HG03060 (cell line): ENCODE results near the gene CASP5.
"Not testable (repeated sequence)": the region's sequence is repeated elsewhere in the genome, so short reads cannot be mapped to it uniquely, and the experiment has no call there.

Source experiments
- ATAC-seq: cut with Tn5 transposase; IDR thresholded peaks from one replicate; pipeline ENCODE4 v1.9.1; 2021; ENCODE audit warnings: low read depth, moderate number of reproducible peaks; ENCODE audit not compliant: unreplicated experiment

CASP5 gene

GRCh38 chr11:105034388-105034787 lies 11.4 kb upstream of the CASP5 start:
- ATAC-seq = not testable (repeated sequence)

- no peak for ATAC-seq
Measured at GRCh38 chr11:105033781-105034180, 10.8 kb upstream of the CASP5 start.

- ATAC-seq = no peak
Measured at GRCh38 chr11:105033343-105033742, 10.4 kb upstream of the CASP5 start.

GRCh38 chr11:105032495-105032894 lies 9.5 kb upstream of the CASP5 start:
- ATAC-seq = no peak

- no peak for ATAC-seq
Measured at GRCh38 chr11:105027678-105028077, 4.7 kb upstream of the CASP5 start.

- ATAC-seq = no peak
Measured at GRCh38 chr11:105024394-105024793, 1.4 kb upstream of the CASP5 start.

- ATAC-seq = no peak
Measured at GRCh38 chr11:105022527-105022926, 441 bp downstream of the CASP5 start.

GRCh38 chr11:105007463-105007862 lies 15.5 kb downstream of the CASP5 start:
- no peak for ATAC-seq

- ATAC-seq = no peak
Measured at GRCh38 chr11:105005451-105005845, 17.5 kb downstream of the CASP5 start.

- no peak for ATAC-seq
Measured at GRCh38 chr11:105004021-105004420, 18.9 kb downstream of the CASP5 start.

- ATAC-seq = no peak
Measured at GRCh38 chr11:105003151-105003550, 19.8 kb downstream of the CASP5 start.

- peak; percentile 86 for ATAC-seq
Measured at GRCh38 chr11:105000797-105001196, 22.2 kb downstream of the CASP5 start.

GRCh38 chr11:105000167-105000566 lies 22.8 kb downstream of the CASP5 start:
- no peak for ATAC-seq

GRCh38 chr11:104999721-105000120 lies 23.2 kb downstream of the CASP5 start:
- no peak for ATAC-seq

- ATAC-seq = no peak
Measured at GRCh38 chr11:104997288-104997687, 25.7 kb downstream of the CASP5 start.

- no peak for ATAC-seq
Measured at GRCh38 chr11:104995001-104995408, 28.0 kb downstream of the CASP5 start.

GRCh38 chr11:104992781-104993180 lies 30.2 kb downstream of the CASP5 start:
- no peak for ATAC-seq

GRCh38 chr11:104991994-104992393 lies 31.0 kb downstream of the CASP5 start:
- no peak for ATAC-seq

- ATAC-seq = no peak
Measured at GRCh38 chr11:104984808-104985207, 38.2 kb downstream of the CASP5 start.

- no peak for ATAC-seq
Measured at GRCh38 chr11:104979839-104980238, 43.1 kb downstream of the CASP5 start.

GRCh38 chr11:104973616-104974015 lies 49.4 kb downstream of the CASP5 start:
- ATAC-seq = no peak

GRCh38 chr11:104972924-104973323 lies 50.0 kb downstream of the CASP5 start:
- not testable (repeated sequence) for ATAC-seq

- no peak for ATAC-seq
Measured at GRCh38 chr11:104970756-104971155, 52.2 kb downstream of the CASP5 start.
